HCT116 (cell line): ENCODE results near the gene A2M. TPM values are rescaled to one million over a fixed set of nuclear protein-coding genes. Genes with fewer than 3 reads are reported as not detected.

Experiments used
- total RNA-seq: library from RNA; stranded (reverse); gene quantifications from one replicate; pipeline ENCODE4 v1.2.1, GENCODE V29; 2021; ENCODE audit not compliant: unreplicated experiment

The A2M gene
- total RNA-seq, 1 experiment from 2014 or later: 3.0 TPM

Other genes starting within 250 kb of the A2M start
- gene PHC1, start 201.4 kb downstream of the A2M start, total RNA-seq: 22.8 TPM
- 142 TPM for gene M6PR, start 166.3 kb downstream of the A2M start, total RNA-seq
- gene KLRG1, start 126.4 kb downstream of the A2M start, total RNA-seq: 1.5 TPM
- gene PZP, start 92.5 kb upstream of the A2M start, total RNA-seq: not detected